Stimulated activated CD4-positive, alpha-beta T cell treated with anti-CD3 and anti-CD28 coated beads, Interleukin-15, amount 100 ng/mL, for 24 hours (primary cell): ENCODE measurements around the gene LYPD3.
A peak's percentile ranks its signal among the peaks of the same experiment; 100 is the strongest.
"Not testable (repeated sequence)": the region's sequence is repeated elsewhere in the genome, so short reads cannot be mapped to it uniquely, and the experiment has no call there.

Source experiments
- DNase-seq: peaks from one replicate; pipeline ENCODE4 v3.0.0-alpha.2; 2020

The LYPD3 gene

GRCh38 chr19:43460362-43461016 is 4.9 kb downstream of the LYPD3 start:
- no peak for DNase-seq

- DNase-seq = no peak
These were observed 7.6 kb downstream of the LYPD3 start for GRCh38 chr19:43457809-43458208.

- no peak for DNase-seq
These were observed 9.9 kb downstream of the LYPD3 start for GRCh38 chr19:43455321-43456113.

GRCh38 chr19:43454031-43454430 is 11.4 kb downstream of the LYPD3 start:
- no peak for DNase-seq

- no peak for DNase-seq
These were observed 12.8 kb downstream of the LYPD3 start for GRCh38 chr19:43452582-43452981.

- no peak for DNase-seq
These were observed 14.8 kb downstream of the LYPD3 start for GRCh38 chr19:43450545-43450997.

GRCh38 chr19:43447655-43448054 is 17.8 kb downstream of the LYPD3 start:
- no peak for DNase-seq

- DNase-seq = peak; percentile 83
These were observed 18.5 kb downstream of the LYPD3 start for GRCh38 chr19:43446746-43447489.

GRCh38 chr19:43445426-43445825 is 20.0 kb downstream of the LYPD3 start:
- DNase-seq = no peak

- DNase-seq = no peak
These were observed 20.7 kb downstream of the LYPD3 start for GRCh38 chr19:43444531-43445287.

- DNase-seq = not testable (repeated sequence)
These were observed 21.3 kb downstream of the LYPD3 start for GRCh38 chr19:43444091-43444490.

- no peak for DNase-seq
These were observed 23.7 kb downstream of the LYPD3 start for GRCh38 chr19:43441716-43442115.

GRCh38 chr19:43439709-43440063 is 25.7 kb downstream of the LYPD3 start:
- DNase-seq = no peak

GRCh38 chr19:43439032-43439708 is 26.2 kb downstream of the LYPD3 start:
- no peak for DNase-seq

GRCh38 chr19:43438291-43439031 is 26.9 kb downstream of the LYPD3 start:
- peak; percentile 27 for DNase-seq

- DNase-seq = no peak
These were observed 27.7 kb downstream of the LYPD3 start for GRCh38 chr19:43437712-43438111.

- not testable (repeated sequence) for DNase-seq
These were observed 28.1 kb downstream of the LYPD3 start for GRCh38 chr19:43437284-43437683.

- no peak for DNase-seq
These were observed 29.6 kb downstream of the LYPD3 start for GRCh38 chr19:43435775-43436174.

- no peak for DNase-seq
These were observed 31.7 kb downstream of the LYPD3 start for GRCh38 chr19:43433689-43434088.

GRCh38 chr19:43433358-43433673 is 32.1 kb downstream of the LYPD3 start:
- DNase-seq = no peak

- no peak for DNase-seq
These were observed 34.4 kb downstream of the LYPD3 start for GRCh38 chr19:43430976-43431375.
